CD4-positive, alpha-beta T cell treated with Interleukin-17A for 4 hours (primary cell): ENCODE results near the gene NAGA.
"Not testable (repeated sequence)": the region's sequence is repeated elsewhere in the genome, so short reads cannot be mapped to it uniquely, and the experiment has no call there.

Source experiments
- DNase-seq: peaks from one replicate; pipeline ENCODE4 v3.0.0-alpha.2; 2020; ENCODE audit warnings: mixed read lengths

Gene NAGA

DNA sequence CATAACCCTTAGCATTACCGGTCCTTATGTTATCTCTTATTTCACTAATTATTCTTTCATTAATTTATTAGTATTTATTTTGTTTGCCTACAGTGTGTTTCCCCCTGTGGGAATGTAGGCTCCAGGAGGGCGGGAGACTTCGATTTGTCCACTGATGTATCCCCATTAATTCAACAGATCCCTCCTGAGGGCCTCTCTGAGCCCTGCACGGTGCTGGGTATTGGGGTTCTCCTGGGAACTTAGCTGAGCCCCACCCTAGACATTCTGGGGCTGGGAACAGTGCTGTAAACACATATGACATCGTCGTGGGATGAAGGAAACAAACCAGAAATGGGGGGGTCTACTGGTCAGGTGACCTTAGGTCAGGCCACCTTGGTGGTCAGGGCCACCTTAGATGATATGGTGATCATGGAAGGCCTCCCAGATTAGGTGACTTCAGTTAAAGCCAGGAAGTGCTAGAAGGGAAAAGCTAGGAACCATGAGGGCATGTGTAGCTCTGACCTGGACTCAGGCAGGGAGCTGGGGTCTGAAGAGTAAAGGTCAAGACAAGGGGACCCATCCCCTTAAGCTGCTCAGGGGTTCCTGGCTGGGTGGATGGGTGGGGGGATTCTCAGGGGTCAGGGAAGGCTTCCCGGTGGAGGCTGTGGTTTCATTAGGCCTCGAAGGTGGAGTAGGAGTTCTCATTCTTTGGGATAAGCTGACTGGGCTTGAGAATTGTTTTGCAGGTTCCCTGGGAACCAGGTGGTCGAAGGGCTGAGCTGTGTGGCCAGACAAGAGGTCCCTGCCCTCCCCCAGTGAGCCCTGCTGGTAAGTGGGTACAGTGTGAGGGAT is 4.4 kb upstream of the NAGA start:
- no peak for DNase-seq

- peak; percentile 74 for DNase-seq
These were observed 3.7 kb upstream of the NAGA start, which contains the start of gene PHETA2 for GRCh38 chr22:42074132-42074811. TSS of gene PHETA2 (plus strand) at chr22:42074248. CDS start at chr22:42077294, 3,046 bp downstream.

- DNase-seq, result no peak
These were observed 3.0 kb upstream of the NAGA start for GRCh38 chr22:42073621-42074041.

GRCh38 chr22:42072606-42073330 is 2.2 kb upstream of the NAGA start:
- no peak for DNase-seq

GRCh38 chr22:42071508-42071907 is 896 bp upstream of the NAGA start:
- DNase-seq, result not testable (repeated sequence)

DNA sequence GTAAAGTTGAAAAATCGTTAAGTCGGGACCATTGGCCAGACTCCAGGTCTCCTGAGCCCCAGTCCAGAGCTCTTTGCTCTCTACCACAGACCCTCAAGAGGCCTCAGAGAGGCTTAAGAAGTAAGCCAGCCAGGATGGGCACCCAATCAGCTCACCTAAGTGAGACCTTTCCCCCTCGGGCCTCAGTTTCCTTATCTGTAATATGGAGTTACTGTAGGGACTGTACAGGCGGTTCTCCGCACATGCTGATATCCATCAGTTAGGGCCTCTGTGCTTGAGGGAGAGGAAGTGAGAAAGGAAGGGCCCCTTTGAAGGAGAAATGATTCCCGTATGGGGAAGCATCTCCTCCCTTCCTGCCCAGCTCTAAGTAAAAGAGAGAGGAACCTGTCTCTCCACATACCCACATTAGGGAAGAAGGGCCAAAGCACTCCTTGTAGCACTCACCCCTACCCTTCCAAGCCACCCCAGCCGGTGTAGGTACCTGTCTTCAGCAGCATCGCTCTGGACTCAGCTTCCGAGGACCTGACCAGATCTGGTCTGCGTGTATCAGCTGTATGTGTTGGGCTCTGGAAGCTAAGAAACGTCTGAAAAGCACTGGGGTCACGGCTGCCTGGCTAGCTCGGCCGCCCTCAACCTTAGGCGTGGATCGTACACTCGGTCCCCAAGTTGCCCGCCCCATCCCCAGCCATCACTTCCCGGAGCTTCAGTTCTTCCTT is 653 bp downstream of the NAGA start:
- no peak for DNase-seq

GRCh38 chr22:42068291-42068690 is 2.3 kb downstream of the NAGA start:
- no peak for DNase-seq

DNA sequence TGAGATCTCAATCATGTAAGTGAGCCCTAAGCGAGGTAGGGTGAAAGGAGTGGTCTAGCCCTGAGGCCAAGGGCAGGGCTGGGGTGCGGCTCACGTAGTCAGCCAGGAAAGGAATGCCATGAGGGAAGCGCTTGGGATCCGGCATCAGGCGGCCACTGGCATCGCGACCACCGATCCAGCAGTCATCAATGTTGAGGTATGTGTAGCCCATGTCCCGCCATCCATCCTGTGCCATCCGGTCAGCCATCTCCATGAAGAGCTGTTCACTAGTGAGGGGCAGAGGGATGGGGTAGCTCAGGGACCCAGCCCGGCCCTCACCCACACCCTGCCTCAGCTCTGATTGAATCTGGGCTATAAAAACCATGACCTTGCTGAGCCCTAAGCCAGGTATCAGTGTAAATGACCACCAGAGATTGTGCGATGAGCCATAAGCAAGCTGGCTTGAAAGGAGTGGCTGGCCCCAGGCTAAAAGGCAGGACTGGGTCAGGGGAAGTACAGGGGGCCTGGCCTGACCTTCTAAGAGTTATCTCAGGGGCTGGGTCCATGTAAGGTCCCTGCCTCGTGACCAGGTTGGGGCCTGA is 2.9 kb downstream of the NAGA start:
- no peak for DNase-seq

GRCh38 chr22:42066937-42067336 is 3.7 kb downstream of the NAGA start:
- DNase-seq, result no peak

DNA sequence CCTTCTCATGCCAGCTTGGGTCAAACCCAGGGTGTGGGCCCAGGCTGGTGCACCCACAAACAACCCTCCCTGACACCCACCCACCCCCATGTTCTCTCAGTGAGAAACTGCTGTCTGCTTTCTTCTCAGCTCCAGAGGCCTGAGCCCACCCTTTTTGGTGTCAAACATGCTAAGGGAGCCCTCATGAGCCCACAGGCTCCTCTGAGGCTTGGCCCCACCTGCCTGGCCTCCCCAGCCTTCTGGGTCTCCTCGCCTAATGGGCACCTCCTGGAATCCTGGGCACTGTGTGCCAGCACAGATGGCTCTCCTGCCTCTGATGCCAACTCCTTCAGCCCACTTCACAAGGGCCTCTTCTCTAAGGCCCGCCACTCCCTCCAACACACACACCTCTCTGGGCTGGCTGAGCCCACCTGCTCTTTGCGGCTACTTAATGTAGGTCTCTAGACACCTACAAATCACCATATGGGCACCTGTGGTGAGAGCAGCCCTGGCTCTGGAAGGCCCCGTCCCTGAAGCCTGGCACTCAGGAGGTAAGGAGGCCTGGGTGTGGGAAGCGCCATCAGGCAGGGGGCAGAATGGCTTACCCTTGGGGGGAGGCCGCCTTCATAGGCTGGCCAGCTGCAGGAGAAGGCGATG is 4.4 kb downstream of the NAGA start:
- no peak for DNase-seq

GRCh38 chr22:42065438-42066125 is 5.0 kb downstream of the NAGA start:
- DNase-seq, result no peak

DNA sequence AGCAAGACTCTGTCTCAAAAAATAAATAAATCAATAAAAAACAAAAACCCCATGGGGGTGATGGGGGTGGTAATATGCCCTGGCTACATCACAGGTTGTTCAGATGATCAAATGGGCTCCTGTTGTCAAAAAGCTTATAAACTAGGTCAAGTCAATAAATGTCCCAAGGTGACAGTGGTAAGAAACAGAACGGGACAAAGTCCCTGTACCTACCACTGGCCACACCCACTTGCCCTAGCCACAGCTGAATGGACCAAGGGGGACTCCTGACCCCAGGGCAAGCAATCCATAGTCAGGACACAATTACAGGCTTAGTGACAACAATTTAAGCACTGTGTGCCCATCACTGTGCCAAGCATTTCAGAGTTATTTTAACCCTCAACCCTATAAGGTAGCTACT is 6.0 kb downstream of the NAGA start:
- no peak for DNase-seq

DNA sequence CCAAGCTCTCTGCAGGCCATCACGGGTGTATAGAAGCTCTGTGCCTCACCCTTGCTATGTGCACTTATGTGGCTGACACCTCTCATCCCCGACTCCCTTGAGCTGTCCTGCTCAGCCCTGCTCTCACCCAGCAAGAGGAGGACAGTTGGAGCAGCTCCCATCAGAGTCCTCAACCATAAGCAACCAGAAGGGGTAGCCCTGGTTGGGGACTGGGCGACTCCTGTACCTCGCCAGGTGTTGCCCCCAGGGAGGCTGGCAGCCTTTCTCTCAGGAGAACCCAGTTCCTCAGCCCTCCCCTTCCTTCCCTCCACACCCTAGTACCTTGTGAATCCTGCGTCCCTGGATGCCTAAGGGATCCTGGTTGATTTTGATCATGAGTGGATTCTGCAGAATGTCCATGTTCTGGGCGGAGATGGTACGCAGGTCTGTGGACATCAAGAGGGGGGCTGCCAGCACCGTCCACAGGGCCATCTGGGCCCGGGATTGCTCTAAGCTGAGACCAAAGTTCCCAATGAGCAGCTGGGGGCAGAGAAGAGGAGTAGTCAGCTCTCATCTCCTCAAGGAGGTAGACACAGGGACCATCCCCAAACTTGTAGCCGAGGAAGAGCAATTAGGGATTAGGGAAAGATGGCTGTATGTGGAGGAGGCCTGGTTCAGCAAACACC is 8.0 kb downstream of the NAGA start:
- no peak for DNase-seq

GRCh38 chr22:42061041-42061440 is 9.6 kb downstream of the NAGA start:
- DNase-seq, result no peak

DNA sequence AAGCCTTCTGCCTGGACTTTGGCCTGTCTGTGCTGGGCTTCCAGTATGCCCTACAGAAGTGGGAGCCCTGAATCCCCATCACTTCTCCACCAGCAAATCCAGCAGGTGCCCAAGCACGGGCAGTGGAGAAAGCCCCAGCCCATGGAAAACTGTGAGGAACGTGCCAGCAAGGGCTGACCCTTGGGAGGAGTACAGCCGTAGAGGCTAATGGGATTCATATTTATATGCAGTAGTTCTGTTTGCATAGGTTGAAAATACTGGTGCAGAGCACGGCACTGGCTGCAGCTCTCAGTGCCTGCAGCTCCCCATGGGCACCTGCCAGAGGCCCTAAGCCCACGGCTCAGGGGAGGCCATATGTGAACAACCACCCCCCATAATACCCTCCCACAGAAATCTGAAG is 10.1 kb downstream of the NAGA start:
- DNase-seq, result no peak

GRCh38 chr22:42056757-42057511 is 13.7 kb downstream of the NAGA start:
- no peak for DNase-seq

GRCh38 chr22:42052765-42053164 is 17.8 kb downstream of the NAGA start:
- DNase-seq, result no peak

DNA sequence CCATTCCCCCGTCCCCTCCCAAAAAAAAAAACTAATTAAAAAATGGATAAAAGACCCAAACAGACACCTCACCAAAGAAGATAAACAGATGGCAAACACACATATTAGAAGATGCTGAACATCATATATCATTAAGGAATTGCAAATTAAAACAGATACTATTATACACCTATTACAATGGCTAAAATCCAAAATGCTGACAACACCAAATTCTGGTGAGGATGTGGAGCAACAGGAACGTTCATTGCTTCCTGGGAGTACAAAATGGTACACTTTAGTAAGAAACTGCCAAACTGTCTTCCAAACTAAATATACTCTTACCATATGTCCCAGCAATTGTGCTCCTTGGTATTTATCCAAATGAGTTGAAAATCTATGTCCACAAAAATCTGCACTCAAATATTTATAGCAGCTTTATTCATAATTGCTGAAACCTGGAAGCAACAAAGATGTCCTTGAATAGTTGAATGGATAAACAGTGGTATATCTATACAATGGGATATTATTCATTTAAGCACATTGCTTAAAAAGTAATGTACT is 19.9 kb downstream of the NAGA start:
- DNase-seq, result no peak

DNA sequence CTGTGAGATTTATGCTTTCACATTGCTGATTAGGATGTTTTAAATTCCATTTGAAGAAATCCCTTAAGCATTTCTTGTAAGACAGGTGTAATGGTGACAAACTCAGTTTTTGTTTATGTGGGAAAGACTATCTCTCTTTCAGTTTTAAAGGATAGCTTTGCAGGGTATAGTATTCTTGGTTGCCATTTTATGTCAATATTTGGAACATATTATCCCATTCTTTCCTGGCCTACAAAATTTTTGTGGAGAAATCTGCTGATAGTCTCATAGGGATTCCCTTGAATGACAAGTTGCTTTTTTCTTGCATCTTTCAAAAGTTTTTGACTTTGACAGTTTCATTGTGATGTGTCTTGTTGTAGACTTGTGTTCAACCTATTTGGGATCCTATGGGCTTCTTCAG is 28.8 kb downstream of the NAGA start:
- no peak for DNase-seq

DNA sequence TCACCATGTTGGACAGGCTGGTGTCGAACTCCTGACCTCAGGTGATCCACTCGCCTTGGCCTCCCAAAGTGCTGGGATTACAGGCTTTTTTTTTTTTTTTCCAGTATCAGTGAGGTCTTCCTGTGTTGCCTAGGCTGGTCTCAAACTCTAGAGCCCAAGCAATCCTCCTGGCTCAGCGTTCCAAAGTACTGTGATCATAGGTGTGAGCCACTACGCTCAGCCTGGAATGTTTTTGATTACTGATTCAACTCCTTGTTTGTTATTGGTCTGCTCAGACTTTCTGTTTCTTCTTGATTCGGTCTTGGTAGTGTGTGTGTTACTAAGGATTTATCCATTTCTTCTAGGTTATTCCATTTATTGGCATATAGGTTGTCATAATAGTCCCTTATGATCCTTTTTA is 31.3 kb downstream of the NAGA start:
- no peak for DNase-seq
